Measurements from ENCODE around the gene ATAD3C. TPM values are rescaled to one million over a fixed set of nuclear protein-coding genes. Genes with fewer than 3 reads are reported as not detected.
"Not testable (repeated sequence)": the region's sequence is repeated elsewhere in the genome, so short reads cannot be mapped to it uniquely, and the experiment has no call there.

Gene ATAD3C
- total RNA-seq, result 1 to 10 TPM; 1.3 to 1.5 TPM

GRCh38 chr1:1449099-1449739 is at the start of gene ATAD3C:
TSS of gene ATAD3C (plus strand) at chr1:1449689. CDS start at chr1:1450684, 995 bp downstream.
- H3K9me3 Mint-ChIP-seq, result no peaks in the 10 kb centered on the region
- H3K36me3 Mint-ChIP-seq, result no peaks in the 10 kb centered on the region
- H3K4me1 Mint-ChIP-seq, result no peaks in the 10 kb centered on the region

GRCh38 chr1:1399872-1400575 is 49.5 kb upstream of the ATAD3C start:
- H3K4me3 Mint-ChIP-seq, result peak overlapping the region; percentile 94
- peak overlapping the region; percentile 90 for H3K27ac Mint-ChIP-seq
- peaks cover 42% of the 10 kb centered on the region for H3K4me1 Mint-ChIP-seq
- H3K36me3 Mint-ChIP-seq, result peaks cover 56% of the 10 kb centered on the region
- H3K9me3 Mint-ChIP-seq, result no peaks in the 10 kb centered on the region
- no peaks in the 10 kb centered on the region for H3K27me3 Mint-ChIP-seq
- no peak for DNase-seq

More at GRCh38 chr1:1449099-1449739, at the start of gene ATAD3C:
- Mint-ChIP-seq H3K27me3 (peaks cover 5% of the 10 kb centered on the region), H3K4me3 (no peak within 1 kb of the TSS), H3K27ac (no peak within 1 kb of the TSS)
- no peak for DNase-seq

DNA sequence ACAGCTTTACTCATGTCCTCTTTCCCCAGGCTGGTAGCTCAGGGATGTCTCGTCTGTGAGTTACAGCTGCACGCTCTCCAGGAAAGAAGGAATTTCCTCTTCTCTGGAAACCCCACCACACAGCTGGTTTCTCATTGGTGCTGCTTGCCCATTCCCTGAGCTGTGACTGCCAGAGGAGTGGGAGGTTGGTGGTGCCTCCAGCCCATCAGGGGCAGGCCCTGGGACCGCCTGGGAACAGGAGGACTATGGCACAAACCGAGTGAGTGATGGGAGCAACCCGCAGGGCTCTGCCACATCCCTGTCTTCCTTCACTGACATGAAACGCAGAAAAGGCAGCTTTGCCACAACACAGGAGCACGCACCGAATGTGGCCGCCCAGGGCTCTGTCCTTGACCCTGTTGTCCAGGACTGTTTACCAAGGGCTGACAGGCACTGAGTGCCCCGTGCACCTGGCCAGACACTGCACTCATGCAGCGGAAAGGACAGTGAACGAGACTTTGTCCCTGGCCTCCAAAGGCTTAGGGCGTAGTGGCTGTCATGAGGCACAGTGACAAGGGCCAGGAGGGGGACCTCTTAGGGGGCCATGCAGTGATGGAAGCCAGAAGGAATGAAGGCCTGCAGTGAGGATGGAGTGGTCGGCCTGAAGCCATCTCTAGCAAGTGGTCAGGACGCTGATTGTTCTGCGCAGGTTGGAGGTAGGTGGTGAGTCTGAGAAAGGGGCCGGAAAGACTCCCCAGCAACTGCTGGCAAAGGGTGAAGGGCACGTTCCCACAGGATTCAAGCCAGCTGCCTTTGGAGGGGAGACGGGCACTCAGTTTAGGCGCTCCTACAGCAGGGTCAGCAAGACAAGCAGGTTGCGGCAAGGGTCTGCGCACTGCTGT is 48.7 kb upstream of the ATAD3C start:
- peaks cover 57% of the 10 kb centered on the region for H3K36me3 Mint-ChIP-seq
- H3K4me3 Mint-ChIP-seq, result peak overlapping the region; percentile 94
- H3K9me3 Mint-ChIP-seq, result no peaks in the 10 kb centered on the region
- H3K4me1 Mint-ChIP-seq, result peaks cover 44% of the 10 kb centered on the region
- H3K27ac Mint-ChIP-seq, result peak overlapping the region; percentile 90
- no peak for DNase-seq
- H3K27me3 Mint-ChIP-seq, result no peaks in the 10 kb centered on the region

DNA sequence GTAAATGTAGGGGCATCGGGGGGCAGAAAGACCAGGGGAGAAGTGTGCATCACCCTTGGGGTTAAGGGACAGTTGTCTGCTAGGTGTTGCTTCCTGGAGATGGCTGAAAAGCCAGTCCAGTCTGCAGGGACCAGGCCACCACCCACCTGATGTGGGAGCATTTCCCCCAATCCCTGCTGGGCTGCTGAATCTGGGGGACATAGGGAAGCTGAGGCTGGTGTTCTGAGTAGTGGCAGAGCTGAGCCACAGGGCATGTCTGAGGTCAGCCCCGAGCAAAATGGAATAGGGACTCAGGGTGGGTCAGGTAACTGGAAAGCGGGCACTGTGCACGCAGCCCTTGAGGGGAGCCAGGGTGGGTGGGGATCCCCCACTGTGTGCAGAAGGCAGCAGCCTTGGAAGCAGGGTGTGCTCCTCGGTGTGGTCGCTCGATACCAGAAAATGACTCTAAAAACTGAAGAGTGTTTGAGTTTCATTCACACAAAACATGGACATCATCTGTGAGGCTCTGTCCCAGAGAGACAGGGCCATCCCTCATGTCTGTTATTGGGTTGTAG is 48.0 kb upstream of the ATAD3C start:
- Mint-ChIP-seq H3K4me1 (peaks cover 46% of the 10 kb centered on the region), H3K27me3 (no peaks in the 10 kb centered on the region), H3K9me3 (no peaks in the 10 kb centered on the region), H3K4me3 (peak overlapping the region; percentile 94), H3K27ac (peak overlapping the region; percentile 90), H3K36me3 (peaks cover 64% of the 10 kb centered on the region)
- no peak for DNase-seq

- H3K4me3 Mint-ChIP-seq, result no peak overlapping the region
- H3K27ac Mint-ChIP-seq, result peak overlapping the region; percentile 52
- DNase-seq, result peak; percentile 46
- peaks cover 68% of the 10 kb centered on the region for H3K36me3 Mint-ChIP-seq
- H3K9me3 Mint-ChIP-seq, result no peaks in the 10 kb centered on the region
- H3K27me3 Mint-ChIP-seq, result no peaks in the 10 kb centered on the region
- H3K4me1 Mint-ChIP-seq, result peaks cover 47% of the 10 kb centered on the region
These were observed 47.2 kb upstream of the ATAD3C start for GRCh38 chr1:1402072-1402900.

DNA sequence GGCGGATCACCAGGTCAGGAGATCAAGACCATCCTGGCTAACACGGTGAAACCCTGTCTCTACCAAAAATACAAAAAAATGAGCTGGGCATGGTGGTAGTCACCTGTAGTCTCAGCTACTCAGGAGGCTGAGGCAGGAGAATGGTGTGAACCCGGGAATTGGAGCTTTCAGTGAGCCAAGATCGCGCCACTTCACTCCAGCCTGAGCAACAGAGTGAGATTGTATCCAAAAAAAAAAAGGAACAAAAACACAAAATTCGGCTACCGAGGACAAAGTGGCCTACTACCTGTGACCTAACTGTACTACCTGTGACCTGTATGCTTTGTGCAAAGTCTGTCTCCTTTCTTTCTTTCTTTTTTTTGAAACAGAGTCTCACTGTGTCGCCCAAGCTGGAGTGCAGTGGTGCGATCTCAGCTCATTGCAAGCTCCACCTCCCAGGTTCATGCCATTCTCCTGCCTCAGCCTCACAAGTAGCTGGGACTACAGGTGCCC is 46.5 kb upstream of the ATAD3C start:
- H3K36me3 Mint-ChIP-seq, result peaks cover 65% of the 10 kb centered on the region
- peaks cover 40% of the 10 kb centered on the region for H3K4me1 Mint-ChIP-seq
- H3K27ac Mint-ChIP-seq, result peak overlapping the region; percentile 52

GRCh38 chr1:1403653-1404052 is 45.8 kb upstream of the ATAD3C start:
- H3K27me3 Mint-ChIP-seq, result no peaks in the 10 kb centered on the region
- no peaks in the 10 kb centered on the region for H3K9me3 Mint-ChIP-seq
- peaks cover 65% of the 10 kb centered on the region for H3K36me3 Mint-ChIP-seq
- no peak overlapping the region for H3K4me3 Mint-ChIP-seq
- no peak for DNase-seq
- peaks cover 41% of the 10 kb centered on the region for H3K4me1 Mint-ChIP-seq
- H3K27ac Mint-ChIP-seq, result peak overlapping the region; percentile 18

More for the DNA sequence above, 46.5 kb upstream of the ATAD3C start:
- not testable (repeated sequence) for H3K27me3 Mint-ChIP-seq, H3K9me3 Mint-ChIP-seq, H3K4me3 Mint-ChIP-seq, DNase-seq

- Mint-ChIP-seq H3K27ac (peak overlapping the region; percentile 92), H3K4me1 (peaks cover 42% of the 10 kb centered on the region), H3K9me3 (no peaks in the 10 kb centered on the region), H3K27me3 (no peaks in the 10 kb centered on the region), H3K36me3 (peaks cover 56% of the 10 kb centered on the region), H3K4me3 (peak overlapping the region; percentile 95)
- DNase-seq, result peak; percentile 38
These were observed 43.2 kb upstream of the ATAD3C start for GRCh38 chr1:1406101-1406820.

GRCh38 chr1:1406821-1407635 is 42.5 kb upstream of the ATAD3C start, which contains the start of gene MRPL20:
TSS of gene MRPL20 (minus strand) at chr1:1407293. CDS start at chr1:1407217, 76 bp downstream.
- peak within 1 kb of the TSS; percentile 92 for H3K27ac Mint-ChIP-seq
- peak within 1 kb of the TSS; percentile 95 for H3K4me3 Mint-ChIP-seq
- no peaks in the 10 kb centered on the region for H3K27me3 Mint-ChIP-seq
- no peaks in the 10 kb centered on the region for H3K9me3 Mint-ChIP-seq
- peak; percentile 97 for DNase-seq
- H3K36me3 Mint-ChIP-seq, result peaks cover 53% of the 10 kb centered on the region
- peaks cover 40% of the 10 kb centered on the region for H3K4me1 Mint-ChIP-seq

GRCh38 chr1:1407636-1408318 is 41.7 kb upstream of the ATAD3C start:
- no peaks in the 10 kb centered on the region for H3K9me3 Mint-ChIP-seq
- peak overlapping the region; percentile 87 for H3K27ac Mint-ChIP-seq
- H3K4me3 Mint-ChIP-seq, result peak overlapping the region; percentile 91
- peak; percentile 42 for DNase-seq
- peaks cover 48% of the 10 kb centered on the region for H3K36me3 Mint-ChIP-seq
- H3K27me3 Mint-ChIP-seq, result no peaks in the 10 kb centered on the region
- H3K4me1 Mint-ChIP-seq, result peaks cover 36% of the 10 kb centered on the region

DNA sequence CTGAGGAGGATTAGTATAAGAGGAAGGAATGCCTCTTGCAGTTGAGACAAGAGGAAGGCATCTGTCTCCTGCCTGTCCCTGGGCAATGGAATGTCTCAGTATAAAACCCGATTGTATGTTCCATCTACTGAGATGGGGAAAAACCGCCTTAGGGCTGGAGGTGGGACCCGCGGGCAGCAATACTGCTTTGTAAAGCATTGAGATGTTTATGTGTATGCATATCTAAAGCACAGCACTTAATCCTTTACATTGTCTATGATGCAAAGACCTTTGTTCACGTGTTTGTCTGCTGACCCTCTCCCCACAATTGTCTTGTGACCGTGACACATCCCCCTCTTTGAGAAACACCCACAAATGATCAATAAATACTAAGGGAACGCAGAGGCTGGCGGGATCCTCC is 39.3 kb upstream of the ATAD3C start:
- Mint-ChIP-seq H3K36me3 (peaks cover 35% of the 10 kb centered on the region), H3K27ac (peak overlapping the region; percentile 56), H3K4me1 (peaks cover 28% of the 10 kb centered on the region)
- not testable (repeated sequence) for DNase-seq, H3K27me3 Mint-ChIP-seq, H3K4me3 Mint-ChIP-seq, H3K9me3 Mint-ChIP-seq

DNA sequence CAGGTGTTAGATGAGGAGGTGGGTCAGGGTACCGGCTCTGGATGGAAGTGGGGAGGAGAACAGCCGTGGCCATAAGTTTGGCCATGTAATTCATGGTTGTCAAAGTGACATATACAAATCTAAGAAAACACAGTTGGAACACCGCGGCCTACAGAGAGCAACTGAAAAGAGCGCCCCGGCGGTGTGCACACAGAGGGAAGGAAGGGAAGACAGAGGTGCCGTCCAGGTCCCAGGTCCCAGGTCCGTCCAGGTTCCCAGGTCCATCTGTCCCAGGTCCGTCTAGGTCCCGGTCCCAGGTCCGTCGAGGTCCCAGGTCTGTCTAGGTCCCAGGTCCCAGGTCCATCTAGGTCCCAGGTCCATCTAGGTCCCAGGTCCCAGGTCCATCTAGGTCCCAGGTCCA is 37.9 kb upstream of the ATAD3C start:
- Mint-ChIP-seq H3K27ac (no peak overlapping the region), H3K4me3 (no peak overlapping the region), H3K9me3 (no peaks in the 10 kb centered on the region), H3K4me1 (peaks cover 20% of the 10 kb centered on the region), H3K36me3 (peaks cover 22% of the 10 kb centered on the region), H3K27me3 (no peaks in the 10 kb centered on the region)
- no peak for DNase-seq
